Iris pigment epithelial cell (primary cell): Measurements from ENCODE around the gene NPAS3.

Source experiments
- DNase-seq: peaks from one replicate; pipeline ENCODE4 v3.0.0-alpha.2; 2011; ENCODE audit warnings: low read depth

The NPAS3 gene

DNA sequence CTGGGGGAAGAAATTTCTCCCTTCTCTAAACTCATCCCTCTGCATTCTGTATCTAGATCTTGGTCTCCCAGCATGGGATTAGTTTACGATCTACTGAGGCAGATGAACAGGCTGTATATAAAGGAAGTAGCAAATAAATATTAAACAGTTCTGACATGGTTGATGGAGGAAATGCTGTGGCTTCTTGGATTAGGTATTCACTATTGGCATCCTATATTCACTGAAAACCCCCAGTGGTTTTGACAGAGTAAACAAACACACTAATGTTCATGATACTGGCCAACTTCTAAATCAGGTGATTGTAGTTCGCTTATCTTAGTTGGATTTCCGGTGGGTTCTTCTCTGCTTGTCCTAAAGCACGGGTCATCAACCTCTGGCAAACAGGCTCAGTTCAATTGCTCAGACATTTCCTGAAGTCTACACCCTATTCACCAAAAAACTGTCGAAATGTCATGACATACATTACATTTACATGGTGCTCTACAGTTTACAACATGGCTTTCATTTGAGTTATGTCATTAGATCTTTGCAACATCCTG, 578.3 kb downstream of the NPAS3 start:
- peak; percentile 43 for DNase-seq

DNA sequence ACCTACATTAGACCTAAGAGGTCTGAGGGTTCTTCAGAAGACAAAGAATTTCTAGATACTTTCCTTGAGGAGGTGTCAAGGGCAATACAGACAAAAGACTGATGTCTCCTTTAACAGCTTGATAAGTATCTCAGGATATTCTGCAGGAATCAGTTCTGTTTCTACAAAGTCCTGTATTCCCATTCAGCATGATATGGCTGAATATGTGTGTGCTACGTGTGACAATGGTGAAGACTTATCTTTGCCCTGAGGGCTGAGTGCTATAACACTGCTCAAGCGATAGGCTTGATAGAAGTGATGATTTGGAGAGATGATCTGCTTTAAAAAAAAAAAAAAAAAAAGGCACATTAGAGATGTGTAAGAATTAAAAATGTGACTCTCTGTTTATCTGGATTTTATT, 582.5 kb downstream of the NPAS3 start:
- DNase-seq = no peak

DNA sequence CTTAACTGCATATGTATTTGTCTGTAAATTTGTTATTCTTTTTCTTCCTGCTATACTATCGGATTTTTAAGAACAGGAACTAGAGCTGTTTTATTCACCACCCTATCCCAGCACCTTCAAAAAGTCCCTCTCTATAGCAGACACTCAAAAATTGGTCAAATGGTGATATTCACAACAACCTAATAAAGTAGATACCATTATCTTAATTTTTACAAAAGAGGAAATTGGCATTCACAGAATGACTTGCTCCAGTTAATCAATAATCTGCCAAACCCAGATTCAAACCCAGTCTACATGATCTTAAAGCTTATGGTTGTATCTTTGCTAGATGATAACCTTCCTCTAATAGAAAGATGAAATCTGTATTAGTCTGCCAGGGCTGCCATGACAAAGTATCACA, 585.6 kb downstream of the NPAS3 start:
- DNase-seq = no peak

DNA sequence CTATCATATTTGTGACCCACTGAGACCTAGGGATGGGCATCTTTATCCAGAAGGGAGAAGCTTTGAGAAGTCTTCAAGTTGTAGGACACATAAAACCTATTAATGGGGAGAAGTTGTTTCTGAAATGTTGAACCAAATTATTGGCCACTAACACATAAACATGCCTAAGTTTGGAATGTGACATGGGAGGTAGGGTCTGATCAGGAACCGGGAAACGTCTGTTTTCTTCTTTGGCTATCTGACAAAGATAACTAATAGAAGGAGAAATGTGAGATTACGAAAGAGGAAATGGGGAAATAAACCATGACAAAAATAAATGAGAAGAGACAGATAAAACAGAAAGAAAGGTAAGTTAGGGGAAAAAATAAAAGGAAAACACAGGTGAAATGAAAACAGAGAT, 586.9 kb downstream of the NPAS3 start:
- DNase-seq = peak; percentile 56

DNA sequence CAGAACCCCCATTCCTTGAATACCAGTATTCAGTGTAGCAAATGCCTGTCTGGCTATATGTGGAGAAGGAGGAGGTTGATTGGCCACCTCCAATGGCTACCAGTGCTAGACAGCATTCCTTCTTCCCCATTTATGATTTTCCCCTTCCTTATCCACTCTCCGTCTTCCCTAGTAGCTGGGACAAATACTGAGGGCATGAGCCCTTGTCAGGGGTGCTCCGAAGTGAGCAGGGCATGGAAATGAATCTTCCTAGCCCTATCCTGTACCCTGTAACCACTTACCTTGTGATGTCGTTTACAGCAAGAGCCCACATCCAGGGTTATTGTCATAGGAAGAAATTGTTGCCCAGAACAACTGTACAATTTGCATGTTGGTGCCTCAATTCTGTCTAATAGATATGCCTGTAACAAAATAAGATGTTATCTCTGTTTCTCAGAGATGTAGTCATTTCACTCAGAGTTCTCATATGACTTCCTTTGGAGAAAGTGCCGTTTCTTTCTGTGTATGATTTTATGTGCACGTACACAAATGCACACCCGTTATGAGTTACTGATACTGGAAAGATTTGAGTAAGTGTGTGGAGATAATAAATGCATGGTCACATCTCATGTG, 588.5 kb downstream of the NPAS3 start:
- no peak for DNase-seq

DNA sequence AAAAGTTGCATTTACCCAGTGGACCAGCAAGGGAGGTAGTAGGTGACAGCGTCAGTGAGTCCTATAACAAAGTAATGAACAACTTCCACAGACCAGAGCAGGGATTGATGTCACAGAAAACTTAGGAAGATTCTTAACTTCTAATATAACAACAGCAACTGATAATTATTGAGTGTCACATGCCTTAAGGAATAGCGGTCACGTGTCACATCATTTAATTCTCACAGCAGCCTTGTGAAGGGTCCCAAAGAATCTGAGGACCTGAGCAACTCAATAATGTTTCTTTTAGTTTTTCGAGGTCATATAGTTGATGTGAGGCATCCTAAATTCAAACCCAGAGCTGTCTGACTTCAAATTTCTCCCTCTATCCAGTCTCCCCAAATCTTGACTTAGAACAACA, 590.0 kb downstream of the NPAS3 start:
- DNase-seq = no peak

DNA sequence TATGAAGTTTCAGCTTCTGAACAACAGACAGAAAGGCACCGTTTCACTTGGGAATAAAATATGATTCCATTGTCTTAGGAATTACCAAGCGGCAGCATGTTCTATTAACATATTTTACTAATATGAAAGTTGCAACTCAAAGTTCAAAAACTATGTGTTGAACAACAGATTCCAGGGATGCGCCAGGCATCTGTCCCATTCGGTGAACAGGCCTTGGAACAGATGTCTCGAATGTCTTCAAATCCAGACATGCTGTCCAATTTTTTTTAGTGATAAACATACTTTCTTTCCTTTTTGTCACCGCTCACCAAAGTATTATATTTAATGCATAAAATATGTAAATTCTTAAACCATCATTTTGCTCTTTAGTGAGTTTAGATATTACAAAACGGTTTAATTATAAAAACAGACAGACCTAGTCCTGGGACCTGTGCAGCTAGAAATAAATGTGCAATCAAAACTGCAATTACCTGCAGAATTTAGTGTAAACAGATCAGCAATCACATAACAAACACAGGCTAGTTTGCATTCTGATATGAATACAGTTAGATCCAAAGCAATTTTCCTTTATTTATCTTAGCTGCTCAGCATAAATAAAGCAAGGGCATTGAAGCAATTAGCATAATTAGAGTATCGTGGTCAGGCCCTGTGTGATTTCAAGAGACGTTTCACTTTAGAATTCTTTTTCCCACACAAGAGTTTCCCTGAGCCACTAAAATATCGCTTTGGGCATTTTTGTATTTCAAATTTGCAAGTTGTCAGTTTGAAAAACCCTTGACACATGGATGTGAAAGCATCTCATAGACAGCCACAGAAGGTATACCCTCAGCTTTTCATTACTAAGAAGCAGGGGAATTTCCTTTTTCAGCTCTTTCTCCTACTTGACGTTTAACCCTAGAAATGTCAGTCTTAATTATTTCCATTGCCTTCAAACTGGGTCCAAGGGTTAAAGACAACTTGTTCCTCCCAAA, 591.4 kb downstream of the NPAS3 start:
- DNase-seq = no peak

DNA sequence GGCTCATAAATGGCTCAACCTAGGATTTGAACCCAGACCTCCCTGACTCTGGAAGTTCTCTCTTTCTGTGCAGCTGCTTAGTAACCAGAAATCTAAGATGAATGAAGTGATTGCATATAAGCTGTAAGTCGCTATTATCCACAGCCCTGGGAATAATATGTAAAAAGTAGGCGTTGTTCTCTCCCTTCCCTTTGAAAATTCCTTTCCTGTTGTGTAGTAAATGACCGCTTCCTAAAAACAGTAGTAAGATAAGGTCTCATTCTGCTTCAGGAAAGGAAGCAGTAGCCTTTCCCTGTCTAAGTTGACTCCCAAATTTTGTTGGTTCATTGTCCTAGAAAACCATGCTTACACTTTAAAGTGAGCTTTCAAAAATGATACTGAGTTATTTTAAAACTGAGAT, 593.9 kb downstream of the NPAS3 start:
- no peak for DNase-seq

DNA sequence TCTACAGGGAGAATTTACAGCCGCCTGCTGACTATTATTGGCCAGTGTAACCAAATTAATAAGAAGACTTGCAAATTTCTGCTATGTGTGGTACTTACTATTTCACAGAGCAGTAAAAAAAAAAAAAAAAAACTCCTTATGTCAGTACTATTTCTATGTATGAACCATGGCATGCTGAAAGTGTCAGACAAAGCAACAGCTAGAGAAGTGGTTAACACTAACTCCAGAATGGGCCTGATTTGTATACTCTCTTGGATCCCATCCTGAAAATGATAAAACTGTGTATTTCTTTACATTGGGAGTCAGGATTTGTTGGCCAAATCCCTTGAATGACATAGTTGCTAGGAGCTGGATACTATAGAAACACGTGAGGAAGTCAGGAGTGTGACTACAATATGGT, 595.4 kb downstream of the NPAS3 start:
- no peak for DNase-seq

DNA sequence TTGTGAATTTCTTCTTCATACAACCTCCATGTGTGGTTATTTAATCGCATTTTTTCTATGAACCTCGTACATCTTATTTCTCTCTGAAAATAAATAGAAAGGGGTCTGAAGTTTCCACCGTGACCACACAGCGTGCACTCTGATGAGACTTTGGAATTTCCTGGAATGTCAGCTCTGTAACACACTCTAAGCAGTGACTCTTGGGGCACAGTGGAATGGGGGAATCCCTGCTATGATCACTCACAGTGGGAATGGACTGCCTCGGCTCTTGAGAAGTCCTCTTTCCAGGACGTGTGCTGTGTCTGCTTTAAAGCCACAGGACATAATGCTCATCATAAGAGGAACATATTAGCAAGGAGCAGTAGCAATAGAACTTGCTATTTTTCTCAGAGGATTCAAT, 596.0 kb downstream of the NPAS3 start:
- peak; percentile 50 for DNase-seq

DNA sequence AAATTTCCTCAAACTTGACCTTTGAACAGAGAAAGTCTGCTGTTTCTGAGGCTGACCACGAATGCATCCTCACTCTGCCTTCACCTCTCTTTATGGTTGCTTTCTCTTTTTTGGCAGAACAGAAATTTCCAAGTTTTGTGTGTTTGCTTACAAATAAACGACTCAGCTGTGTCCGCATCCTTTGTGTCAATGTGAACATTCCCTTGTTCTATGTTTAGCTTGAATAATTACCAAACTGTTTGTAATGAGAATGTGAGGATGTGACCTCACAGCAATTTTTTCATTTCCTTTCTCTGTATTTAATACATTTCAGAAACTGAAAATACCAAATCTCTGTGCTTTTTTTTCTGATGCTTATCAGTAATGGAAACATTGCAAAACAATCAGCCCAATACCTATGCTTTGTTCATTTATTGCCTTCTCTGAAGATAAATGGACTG, 601.3 kb downstream of the NPAS3 start:
- peak; percentile 14 for DNase-seq

DNA sequence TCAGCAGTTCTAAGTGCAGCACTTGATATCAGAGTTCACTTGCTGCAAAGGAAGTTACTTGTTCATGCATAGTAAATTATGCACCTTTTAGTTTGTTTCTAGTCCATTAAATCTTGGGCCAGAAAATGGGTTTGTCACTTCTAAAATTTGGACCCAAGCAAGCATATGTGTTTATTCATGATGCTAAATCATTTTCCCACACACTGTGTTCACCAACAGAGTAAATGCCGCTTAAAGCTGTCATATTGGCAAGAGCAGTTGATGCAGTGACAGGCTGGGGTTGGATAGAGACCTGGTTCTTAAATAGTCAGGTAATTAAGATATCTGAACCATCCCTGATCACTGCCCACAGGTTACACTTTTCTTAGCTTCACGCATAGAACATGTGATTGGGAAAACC, 602.5 kb downstream of the NPAS3 start:
- DNase-seq = no peak

DNA sequence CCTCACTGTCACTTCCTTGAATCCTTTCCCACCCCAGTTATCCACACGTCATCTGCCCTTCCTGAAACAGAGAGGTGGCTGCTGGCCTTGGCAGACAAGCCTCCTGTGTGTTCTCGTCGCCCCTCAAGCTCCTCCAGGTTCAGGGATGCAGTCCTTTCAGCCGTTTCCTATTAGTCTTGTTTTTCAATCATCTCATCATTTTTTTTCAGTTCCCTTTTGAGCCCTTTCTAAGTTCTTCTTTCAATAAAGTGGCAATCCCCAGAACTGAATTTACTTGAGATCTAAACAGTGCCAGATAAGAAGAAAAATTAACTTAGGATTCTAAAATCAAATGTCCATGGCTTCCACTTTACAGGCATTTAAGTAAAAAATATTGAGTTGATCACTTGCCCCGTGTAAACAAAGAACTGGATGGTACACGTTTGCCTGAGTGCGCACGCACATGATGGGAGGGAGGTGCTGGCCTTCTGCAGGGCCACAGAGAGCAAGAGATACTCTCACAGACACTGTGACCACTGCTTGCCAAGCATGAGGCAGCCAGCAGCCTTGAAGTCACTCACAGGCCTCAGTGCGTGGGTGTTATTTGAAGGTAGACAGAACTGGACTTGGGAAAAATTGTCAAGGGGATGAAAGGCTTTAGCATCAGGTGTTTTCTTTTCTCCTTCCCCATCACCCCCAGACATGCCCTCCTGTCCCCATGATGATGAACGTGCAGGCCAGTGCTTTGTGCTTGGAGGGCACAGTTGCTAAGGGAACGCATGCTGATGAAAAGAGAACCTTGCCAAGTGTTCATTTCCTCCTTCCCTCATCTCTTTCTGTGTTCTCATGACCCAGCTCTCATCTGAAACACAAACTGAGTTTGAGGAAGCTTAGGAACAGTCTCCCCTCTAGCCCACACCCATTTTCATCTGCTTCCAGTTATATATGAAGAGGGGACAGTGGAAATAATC, 603.9 kb downstream of the NPAS3 start:
- DNase-seq = no peak

DNA sequence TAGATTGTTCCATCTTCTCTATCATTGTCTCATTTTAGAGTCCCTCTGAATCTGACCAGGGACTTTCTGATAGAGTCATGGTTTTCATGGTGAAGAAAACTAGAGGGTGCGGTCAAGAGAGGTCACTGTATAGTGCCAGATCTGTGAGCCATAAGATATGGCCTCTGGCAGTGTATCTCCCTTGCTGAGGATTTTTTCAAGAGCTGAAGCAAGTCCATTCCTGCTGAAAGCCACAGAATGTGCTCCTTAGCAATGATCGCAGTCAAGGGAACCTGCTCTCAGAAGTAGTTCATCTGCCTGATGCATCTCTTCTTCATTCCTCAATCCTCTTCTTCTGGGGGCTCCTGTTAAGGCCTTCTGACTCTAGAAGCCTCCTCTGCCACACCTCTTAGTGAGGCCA, 607.0 kb downstream of the NPAS3 start:
- no peak for DNase-seq

DNA sequence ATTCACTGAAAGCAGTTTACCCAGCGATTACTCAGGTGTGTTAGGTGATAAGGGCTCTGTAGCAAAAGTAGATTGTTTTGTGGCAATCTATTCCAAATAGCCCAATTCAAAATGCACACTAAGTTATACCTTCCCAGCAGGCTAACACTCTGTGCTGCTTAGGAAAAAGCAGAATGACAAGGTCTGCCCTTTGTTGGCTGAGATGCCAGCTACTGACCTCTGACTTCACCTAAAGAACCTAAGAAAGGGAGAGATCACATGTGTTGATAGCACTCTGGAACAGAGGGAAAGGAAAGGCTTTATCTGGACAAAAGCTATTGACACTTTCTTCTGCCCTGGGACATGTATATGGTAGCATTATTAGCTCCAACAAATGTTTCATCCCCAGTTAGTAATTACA, 609.9 kb downstream of the NPAS3 start:
- no peak for DNase-seq

DNA sequence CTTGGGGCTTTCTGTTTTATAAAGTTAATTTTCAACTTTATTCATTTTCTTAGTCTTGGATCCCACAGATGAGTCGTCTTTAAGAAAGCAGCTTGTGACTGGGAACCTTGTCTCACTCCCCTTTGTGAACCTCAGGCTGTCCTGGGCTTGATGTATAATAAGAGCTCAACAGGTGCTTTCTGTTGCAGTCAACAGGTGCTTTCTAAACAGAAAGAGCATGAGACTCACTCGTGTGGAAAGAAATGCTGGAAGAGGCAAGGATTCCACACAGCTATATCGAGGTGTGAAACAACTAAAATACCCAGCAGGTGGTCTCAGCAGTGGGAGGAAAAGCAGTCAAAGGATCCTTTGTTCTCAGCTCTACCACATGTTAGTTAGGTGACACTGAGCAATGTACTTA, 613.3 kb downstream of the NPAS3 start:
- DNase-seq = no peak

DNA sequence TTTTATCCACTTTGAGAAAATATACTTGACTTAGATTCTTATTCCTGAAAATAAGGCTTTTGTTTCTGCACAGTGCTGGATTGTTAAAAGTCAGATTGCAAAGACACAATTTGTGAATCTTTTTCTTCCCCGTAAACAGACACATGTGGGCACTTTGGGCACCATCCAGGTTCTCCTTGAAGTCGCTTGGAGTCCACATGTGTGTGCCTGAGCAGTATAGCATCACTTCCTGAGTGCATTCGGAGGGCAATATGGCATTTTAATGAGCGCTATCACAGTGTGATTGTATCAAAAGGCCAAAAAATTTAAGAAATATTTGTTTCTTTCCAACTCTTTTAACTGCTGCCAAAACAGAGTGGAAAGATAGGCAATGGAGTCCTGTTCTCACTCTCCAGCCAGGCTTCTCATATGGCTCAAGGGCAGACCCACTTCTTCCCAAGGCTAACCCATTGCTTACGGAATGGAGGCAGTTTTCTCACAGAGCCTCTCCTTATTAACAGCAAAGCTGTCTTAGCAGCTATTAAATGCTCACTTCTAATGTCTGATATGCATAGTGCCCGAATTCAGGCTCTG, 615.1 kb downstream of the NPAS3 start:
- DNase-seq = no peak

DNA sequence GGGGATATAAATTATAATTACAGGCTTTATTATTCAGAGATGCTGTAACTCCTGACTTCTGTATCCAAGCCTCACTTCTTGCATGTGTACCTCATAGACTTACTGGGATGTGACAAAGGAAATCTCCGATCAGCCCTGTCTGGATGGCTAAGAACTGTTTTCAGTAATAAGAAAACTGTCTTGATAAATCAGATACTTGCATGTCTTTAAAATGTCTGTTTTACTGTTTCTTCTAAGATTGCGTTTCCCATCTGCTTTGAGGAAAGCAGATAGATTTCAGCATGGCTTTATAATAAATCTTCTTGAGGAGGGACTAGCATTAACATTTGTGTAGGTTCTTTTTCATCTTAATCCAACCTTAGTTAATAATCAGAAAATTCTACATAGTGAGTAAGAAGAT, 616.3 kb downstream of the NPAS3 start:
- DNase-seq = no peak

DNA sequence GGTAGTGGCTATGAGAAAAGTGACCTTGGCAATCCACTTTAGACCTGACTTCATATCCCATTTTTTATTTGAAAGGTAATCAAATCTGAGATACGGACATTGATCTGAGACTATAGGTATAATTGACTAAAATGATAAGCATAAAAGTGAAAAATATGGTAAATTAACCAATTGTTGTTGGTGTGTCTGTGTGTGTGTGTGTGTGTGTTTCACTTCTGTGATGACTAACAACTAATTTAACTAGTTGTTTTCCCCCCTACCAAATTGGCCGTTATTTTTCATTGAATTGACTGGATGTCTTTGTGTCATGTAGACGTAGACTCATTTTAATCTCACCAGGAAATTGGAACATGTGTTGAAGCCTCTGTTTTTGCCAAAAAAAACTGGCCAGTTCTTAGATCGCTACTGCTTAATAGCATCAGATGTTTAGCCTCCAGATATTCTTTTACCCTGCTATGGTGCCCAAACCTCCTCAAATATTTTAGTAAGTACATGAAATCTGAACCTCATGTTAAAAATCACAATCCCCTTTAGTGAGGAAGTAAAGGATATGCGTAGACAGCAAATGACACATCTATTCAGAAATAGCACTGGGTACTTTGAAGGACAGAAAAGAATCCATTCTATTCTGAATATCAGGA, 617.2 kb downstream of the NPAS3 start:
- no peak for DNase-seq

DNA sequence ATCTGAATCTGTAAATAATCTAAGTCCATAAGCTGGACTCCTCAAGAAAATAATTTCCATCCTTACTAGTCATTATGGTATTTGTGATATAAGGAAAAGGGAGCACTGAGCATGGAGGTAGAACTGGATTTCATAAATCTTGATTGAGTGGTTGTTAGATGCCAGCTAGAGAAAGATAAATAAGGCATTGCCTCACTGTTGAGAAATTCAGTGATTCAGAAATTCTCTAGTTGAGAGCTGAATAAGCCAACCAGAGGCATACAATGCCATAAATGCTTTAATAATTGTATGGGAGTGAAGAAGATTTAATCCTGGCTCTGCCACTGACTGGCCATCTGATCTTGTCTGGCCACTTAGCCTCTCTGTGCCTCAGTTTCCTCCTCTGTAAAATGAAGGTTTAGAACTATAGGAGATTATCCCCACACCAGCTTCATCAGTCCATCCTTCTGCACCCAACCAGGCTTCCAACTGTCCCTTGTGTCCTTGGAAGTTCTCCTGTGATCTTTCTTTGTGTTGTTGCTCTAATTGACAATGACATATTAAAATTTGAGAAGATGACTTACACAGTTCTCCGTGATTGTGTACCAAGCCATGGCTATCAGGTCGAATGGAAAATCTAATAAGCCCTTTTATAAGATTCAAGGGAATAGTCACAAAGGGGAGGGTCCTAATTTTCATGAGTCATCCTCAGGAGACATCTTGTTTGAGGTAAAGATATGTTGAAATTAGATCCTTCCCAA, 617.9 kb downstream of the NPAS3 start:
- peak; percentile 77 for DNase-seq
